ENCODE measurements around the gene CAMSAP3.

The CAMSAP3 gene

GRCh38 chr19:7603919-7604318, 8.3 kb downstream of the CAMSAP3 start:
- TF ChIP-seq CTCF (IDR thresholded peaks at IDR 0.05), result no peak
- no peak for DNase-seq (ENCODE audit: low spot score)
- Histone ChIP-seq H3K4me3 (no peak overlapping the region), H3K27ac (no peak overlapping the region)

GRCh38 chr19:7605490-7606222, 10.0 kb downstream of the CAMSAP3 start:
- Histone ChIP-seq H3K27ac (no peak overlapping the region), H3K4me3 (no peak overlapping the region)
- no peak for TF ChIP-seq CTCF (IDR thresholded peaks at IDR 0.05)
- DNase-seq (ENCODE audit: low spot score), result no peak

GRCh38 chr19:7606289-7606688, 10.6 kb downstream of the CAMSAP3 start:
- Histone ChIP-seq H3K27ac (no peak overlapping the region), H3K4me3 (no peak overlapping the region)
- no peak for DNase-seq (ENCODE audit: low spot score)
- no peak for TF ChIP-seq CTCF (IDR thresholded peaks at IDR 0.05)

- Histone ChIP-seq H3K4me3 (no peak overlapping the region), H3K27ac (no peak overlapping the region)
- DNase-seq (ENCODE audit: low spot score), result no peak
- TF ChIP-seq CTCF (IDR thresholded peaks at IDR 0.05), result no peak
These were observed 11.7 kb downstream of the CAMSAP3 start for GRCh38 chr19:7607212-7607873.

GRCh38 chr19:7607874-7608560, 12.4 kb downstream of the CAMSAP3 start:
- no peak for TF ChIP-seq CTCF (IDR thresholded peaks at IDR 0.05)
- no peak overlapping the region for H3K27ac ChIP-seq
- DNase-seq (ENCODE audit: low spot score), result no peak
- H3K4me3 ChIP-seq, result no peak overlapping the region

GRCh38 chr19:7610491-7611240, 15.0 kb downstream of the CAMSAP3 start:
- TF ChIP-seq CTCF (IDR thresholded peaks at IDR 0.05), result no peak
- DNase-seq (ENCODE audit: low spot score), result no peak
- no peak overlapping the region for H3K27ac ChIP-seq
- H3K4me3 ChIP-seq, result no peak overlapping the region

All from coronary artery (tissue), 2 donors.